K562 (cell line): ENCODE results near the gene ITSN1. TPM values are rescaled to one million over a fixed set of nuclear protein-coding genes. Genes with fewer than 3 reads are reported as not detected.

Experiments used
- ATAC-seq: fragments of 200-7000 bp; cut with Tn5 transposase; 3 replicates; pipeline ENCODE4 v1.9.1; 2020; ENCODE audit warnings: moderate library complexity
- BruUV-seq: library from RNA; stranded (reverse); fragments of 400-500 nt; replicated peaks from 2 replicates; lab custom pipeline; 2021; lab: Mats Ljungman, UMichigan
- CTCF ChIA-PET: fragments of 300-600 bp; formaldehyde crosslinking; extraction: SDS; loops from one replicate; lab custom pipeline; 2021; ENCODE audit warnings: low intra/inter-chr PET ratio; lab: Yijun Ruan, JAX
- POLR2A ChIA-PET: fragments of 300-600, 350-650 bp; sonication (Branson Sonifier 250); formaldehyde crosslinking; extraction: SDS; loops from one replicate; lab custom pipeline; 2021; ENCODE audit warnings: antibody characterized with exemption, inconsistent platforms; lab: Yijun Ruan, JAX
- DNase-seq, 4 experiments: peaks; one replicate each; pipeline versions ENCODE4 v3.0.0 to v3.0.0-alpha.2; 2011 to 2018; ENCODE audit warnings: low spot score in 3 of 4, mixed read lengths in 3 of 4; ENCODE audit errors: extremely low read depth in 1 of 4
- FAIRE-seq: peaks from 2 replicates; lab custom pipeline; 2011; peaks lifted over from hg19 to GRCh38; lab: Jason Lieb, UNC
- H2AFZ ChIP-seq: 2 replicates; pipeline ENCODE4 v1.6.0; 2011; ENCODE audit warnings: low read depth, low read length, control low read depth, inconsistent platforms
- H3K27ac ChIP-seq: fragments of 200-600 bp; 3 replicates; pipeline ENCODE4 v1.8.0; 2011; ENCODE audit warnings: low read depth, mild to moderate bottlenecking, control low read depth, inconsistent platforms, low read length, moderate library complexity, mixed read lengths; ENCODE audit errors: extremely low read depth
- H3K27me3 ChIP-seq, 2 experiments: fragments of 300-600 bp in 1 of 2; 2 replicates in 1 of 2; 3 replicates in 1 of 2; pipeline versions ENCODE4 v1.6.0 to v1.8.0; 2011; ENCODE audit warnings: inconsistent platforms in 2 of 2, low read length in 2 of 2, mild to moderate bottlenecking in 1 of 2, mixed read lengths in 1 of 2, moderate library complexity in 1 of 2; ENCODE audit not compliant: control insufficient read depth in 2 of 2, insufficient read depth in 2 of 2
- H3K36me3 ChIP-seq: fragments of 300-600 bp; 3 replicates; pipeline ENCODE4 v1.8.0; 2011; ENCODE audit warnings: mild to moderate bottlenecking, low read length, inconsistent platforms; ENCODE audit not compliant: control insufficient read depth, insufficient read depth
- H3K4me1 ChIP-seq, 2 experiments: fragments of 200-600 bp in 1 of 2; replicated peaks in 1 of 2; 2 replicates in 1 of 2; 3 replicates in 1 of 2; pipeline versions ENCODE4 v1.5.1 to v1.8.0; 2011; ENCODE audit warnings: inconsistent platforms in 2 of 2, low read length in 2 of 2, mild to moderate bottlenecking in 1 of 2, mixed read lengths in 1 of 2, moderate library complexity in 1 of 2; ENCODE audit not compliant: control insufficient read depth in 2 of 2, insufficient read depth in 2 of 2
- H3K4me2 ChIP-seq: 2 replicates; pipeline ENCODE4 v1.6.1; 2011; ENCODE audit warnings: low read length, control low read depth, inconsistent platforms, mixed read lengths; ENCODE audit not compliant: insufficient read depth
- H3K4me3 ChIP-seq: fragments of 200-600 bp; sonication (generic), shearing (Covaris generic); 2 replicates; pipeline ENCODE4 v1.5.1; 2016; ENCODE audit warnings: control low read depth, inconsistent platforms
- H3K79me2 ChIP-seq: fragments of 200-600 bp; 3 replicates; pipeline ENCODE4 v1.8.0; 2011; ENCODE audit warnings: low read length, inconsistent platforms; ENCODE audit not compliant: control insufficient read depth, insufficient read depth
- H3K9ac ChIP-seq, 2 experiments: 2 replicates each; pipeline versions ENCODE4 v1.6.0 to v1.6.1; 2011; ENCODE audit warnings: low read depth in 2 of 2, low read length in 2 of 2, control low read depth in 1 of 2, inconsistent platforms in 1 of 2, mild to moderate bottlenecking in 1 of 2, mixed read lengths in 1 of 2; ENCODE audit not compliant: insufficient read depth in 1 of 2
- H3K9me1 ChIP-seq: one replicate; pipeline ENCODE4 v1.6.0; 2011; ENCODE audit warnings: inconsistent platforms, mild to moderate bottlenecking, low read length, moderate library complexity; ENCODE audit not compliant: control insufficient read depth, insufficient read depth
- H3K9me3 ChIP-seq: replicated peaks from 2 replicates; pipeline ENCODE4 v1.5.1; 2011; ENCODE audit warnings: low read depth, low read length, inconsistent platforms; ENCODE audit not compliant: control insufficient read depth, insufficient read depth
- H4K20me1 ChIP-seq: replicated peaks from 2 replicates; pipeline ENCODE4 v1.6.1; 2011; ENCODE audit warnings: low read length, inconsistent platforms, mixed read lengths; ENCODE audit not compliant: control insufficient read depth, insufficient read depth
- CTCFL ChIP-seq: IDR thresholded peaks from 2 replicates; pipeline ENCODE4 v1.6.1; 2011; ENCODE audit warnings: borderline replicate concordance, low read depth, mild to moderate bottlenecking, moderate library complexity, low read length; ENCODE audit not compliant: insufficient read depth, poor library complexity, severe bottlenecking
- HSF4 ChIP-seq: fragments of 250-450 bp; sonication (Bioruptor Pico); IDR thresholded peaks from 2 replicates; pipeline ENCODE4 v2.1.2; 2022; ENCODE audit warnings: mild to moderate bottlenecking, moderate library complexity, borderline replicate concordance
- MCM7 ChIP-seq, 2 experiments: fragments of 450-650 bp; IDR thresholded peaks; 2 replicates each; pipeline ENCODE4 v1.6.1; 2016 to 2018
- MEF2D ChIP-seq: conservative IDR thresholded peaks from 2 replicates; pipeline ENCODE4 v1.6.1; 2016; ENCODE audit warnings: low read depth, missing genetic modification characterization, missing compliant biosample characterization
- MYNN ChIP-seq, 2 experiments: sonication (generic); formaldehyde crosslinking in 1 of 2; IDR thresholded peaks; 2 replicates each; pipeline versions ENCODE4 v1.5.0 to v1.6.1; 2016 to 2020; ENCODE audit warnings: antibody characterized with exemption in 1 of 2, missing genetic modification reagents in 1 of 2
- NFIX ChIP-seq: fragments of 250-450 bp; sonication (Bioruptor Pico); IDR thresholded peaks from 2 replicates; pipeline ENCODE4 v1.4.0; 2020; ENCODE audit warnings: low read depth, mild to moderate bottlenecking, moderate library complexity
- NONO ChIP-seq, 2 experiments: fragments of 200-400 bp in 1 of 2; fragments of 450-650 bp in 1 of 2; formaldehyde crosslinking in 1 of 2; IDR thresholded peaks; 2 replicates each; pipeline ENCODE4 v1.6.1; 2017; ENCODE audit warnings: low read depth in 2 of 2, mild to moderate bottlenecking in 2 of 2, moderate library complexity in 2 of 2, low read length in 1 of 2
- NR3C1 ChIP-seq: sonication (generic); formaldehyde crosslinking; IDR thresholded peaks from 2 replicates; pipeline ENCODE4 v1.8.1; 2022; ENCODE audit warnings: missing genetic modification reagents
- PBX2 ChIP-seq, 2 experiments: IDR thresholded peaks in 1 of 2; conservative IDR thresholded peaks in 1 of 2; 2 replicates each; pipeline ENCODE4 v1.6.1; 2016; ENCODE audit warnings: low read depth in 2 of 2, mild to moderate bottlenecking in 1 of 2, missing compliant biosample characterization in 1 of 2, missing genetic modification characterization in 1 of 2, moderate library complexity in 1 of 2
- SMAD3 ChIP-seq: fragments of 450-650 bp; formaldehyde crosslinking; conservative IDR thresholded peaks from 2 replicates; pipeline ENCODE4 v1.4.0; 2020; ENCODE audit warnings: mild to moderate bottlenecking
- TOE1 ChIP-seq, 2 experiments: fragments of 450-650 bp in 1 of 2; sonication (generic) in 1 of 2; formaldehyde crosslinking in 1 of 2; IDR thresholded peaks; 2 replicates each; pipeline versions ENCODE4 v1.7.1 to v1.8.0; 2016 to 2022; ENCODE audit warnings: borderline replicate concordance in 2 of 2, mild to moderate bottlenecking in 2 of 2, antibody characterized with exemption in 1 of 2, inconsistent platforms in 1 of 2, low read depth in 1 of 2, missing genetic modification reagents in 1 of 2, moderate library complexity in 1 of 2
- ZFX ChIP-seq: sonication (generic); formaldehyde crosslinking; IDR thresholded peaks from 2 replicates; pipeline ENCODE4 v1.8.0; 2022; ENCODE audit warnings: mild to moderate bottlenecking, missing genetic modification reagents, moderate library complexity
- WGBS: fragments of 100-300 bp; shearing (Covaris generic); methylation state at CpG from one replicate; pipeline ENCODE4 v1.1.6; 2016; ENCODE audit warnings: low coverage, mixed read lengths; ENCODE audit not compliant: insufficient coverage; ENCODE audit errors: missing lambda C conversion rate; 5-methylcytosine and 5-hydroxymethylcytosine counted together
- in situ Hi-C: fragments of 300-500 bp; cut with MboI; formaldehyde crosslinking; loops from 4 replicates; pipeline ENCODE4 v1.15.0; 2018; ENCODE audit warnings: inconsistent platforms, mixed read lengths
- intact Hi-C: fragments of 100-400 bp; cut with micrococcal nuclease; formaldehyde crosslinking; loops from 2 replicates; pipeline ENCODE4 v1.14.2; 2022
- polyA plus RNA-seq, 8 experiments: library from polyadenylated mRNA; depleted of rRNA in 4 of 8; stranded (reverse) in 5 of 8; unstranded in 3 of 8; fragments of >200 nt; fragmentation: Nextera tagmentation in 2 of 8; fragmentation: Illumina TruSeq in 1 of 8; extraction: Ambion mirVana in 2 of 8; extraction: Trizol in 1 of 8; gene quantifications; 2 replicates each; pipeline versions ENCODE4 v1.2.1 to v1.2.3, GENCODE V29; 2011 to 2014; ENCODE audit warnings: inconsistent platforms in 1 of 8, missing spikeins in 1 of 8
- total RNA-seq, 7 experiments: library from RNA; depleted of rRNA in 6 of 7; stranded (reverse); fragments of >200 nt in 6 of 7; fragmentation: Illumina TruSeq in 2 of 7; extraction: Trizol in 2 of 7; gene quantifications; 2 replicates each; pipeline versions ENCODE4 v1.2.1 to v1.2.3, GENCODE V29; 2011 to 2021; ENCODE audit warnings: low replicate concordance in 1 of 7

The ITSN1 gene
- total and polyA plus RNA-seq, 9 of the 15 experiments (the other 6 are each of a cell fraction or from before 2014, with no cell fraction given) = 1.1 to 12.6 (median 4.8) TPM

GRCh38 chr21:33802481-33802880, 160.2 kb downstream of the ITSN1 start (continued):
- TF ChIP-seq MYNN (IDR thresholded peaks at IDR 0.05) (no peak), MYNN (CRISPR knock-in tag; IDR thresholded peaks at IDR 0.05) (no peak)

GRCh38 chr21:33808715-33809367, 166.5 kb downstream of the ITSN1 start:
- Histone ChIP-seq H3K4me2 (no peak overlapping the region), H3K9me3 (no peaks in the 10 kb centered on the region), H3K4me1 (no peaks in the 10 kb centered on the region), H4K20me1 (no peaks in the 10 kb centered on the region), H3K79me2 (no peaks in the 10 kb centered on the region), H3K4me3 (no peak overlapping the region), H3K9me1 (no peaks in the 10 kb centered on the region)
- POLR2A ChIA-PET = no interaction called here
- no TSS peak for BruUV-seq
- in situ Hi-C loops = no loop called here
- no peak for ATAC-seq
- FAIRE-seq = no peak
- CTCF ChIA-PET = no interaction called here
- 3% methylated on average over 2 of the region's 2 CpGs for WGBS
- TF ChIP-seq HSF4 (CRISPR knock-in tag) = no peak
- no peak for TF ChIP-seq PBX2 (CRISPR knock-in tag; IDR thresholded peaks at IDR 0.05; ENCODE audit: low read depth)
- TF ChIP-seq PBX2 (tag; conservative IDR thresholded peaks at IDR 0.05; ENCODE audit: low read depth) = no peak
- TF ChIP-seq TOE1 (IDR thresholded peaks at IDR 0.05; ENCODE audit: borderline replicate concordance) = no peak
- no peak for TF ChIP-seq TOE1 (CRISPR knock-in tag; IDR thresholded peaks at IDR 0.05; ENCODE audit: borderline replicate concordance, low read depth)
- TF ChIP-seq MEF2D (tag) = no peak
- no peak for TF ChIP-seq NFIX
- TF ChIP-seq CTCFL = no peak
- TF ChIP-seq NR3C1 (CRISPR knock-in tag) = no peak
- no peak for TF ChIP-seq ZFX (CRISPR knock-in tag)
- no peak for TF ChIP-seq SMAD3
- TF ChIP-seq NONO (IDR thresholded peaks at IDR 0.05; ENCODE audit: low read depth in 2 of 2, low read length in 1 of 2) = no peak
- no peak for TF ChIP-seq MCM7 (IDR thresholded peaks at IDR 0.05)
- TF ChIP-seq, all 486 proteins: peak for 0
- no peaks in the 10 kb centered on the region for H3K27me3 ChIP-seq
- no peaks in the 10 kb centered on the region for H3K36me3 ChIP-seq
- intact Hi-C loops = no loop called here
- no peak for DNase-seq
- H2AFZ ChIP-seq = no peak overlapping the region
- H3K27ac ChIP-seq = no peak overlapping the region
- no peak overlapping the region for H3K9ac ChIP-seq
